GM21619 (cell line): ENCODE data around the gene SUMO2.
"Not testable (repeated sequence)": the region's sequence is repeated elsewhere in the genome, so short reads cannot be mapped to it uniquely, and the experiment has no call there.

Source experiments
- ATAC-seq: cut with Tn5 transposase; IDR thresholded peaks from one replicate; pipeline ENCODE4 v1.9.1; 2021; ENCODE audit not compliant: unreplicated experiment

The SUMO2 gene

DNA sequence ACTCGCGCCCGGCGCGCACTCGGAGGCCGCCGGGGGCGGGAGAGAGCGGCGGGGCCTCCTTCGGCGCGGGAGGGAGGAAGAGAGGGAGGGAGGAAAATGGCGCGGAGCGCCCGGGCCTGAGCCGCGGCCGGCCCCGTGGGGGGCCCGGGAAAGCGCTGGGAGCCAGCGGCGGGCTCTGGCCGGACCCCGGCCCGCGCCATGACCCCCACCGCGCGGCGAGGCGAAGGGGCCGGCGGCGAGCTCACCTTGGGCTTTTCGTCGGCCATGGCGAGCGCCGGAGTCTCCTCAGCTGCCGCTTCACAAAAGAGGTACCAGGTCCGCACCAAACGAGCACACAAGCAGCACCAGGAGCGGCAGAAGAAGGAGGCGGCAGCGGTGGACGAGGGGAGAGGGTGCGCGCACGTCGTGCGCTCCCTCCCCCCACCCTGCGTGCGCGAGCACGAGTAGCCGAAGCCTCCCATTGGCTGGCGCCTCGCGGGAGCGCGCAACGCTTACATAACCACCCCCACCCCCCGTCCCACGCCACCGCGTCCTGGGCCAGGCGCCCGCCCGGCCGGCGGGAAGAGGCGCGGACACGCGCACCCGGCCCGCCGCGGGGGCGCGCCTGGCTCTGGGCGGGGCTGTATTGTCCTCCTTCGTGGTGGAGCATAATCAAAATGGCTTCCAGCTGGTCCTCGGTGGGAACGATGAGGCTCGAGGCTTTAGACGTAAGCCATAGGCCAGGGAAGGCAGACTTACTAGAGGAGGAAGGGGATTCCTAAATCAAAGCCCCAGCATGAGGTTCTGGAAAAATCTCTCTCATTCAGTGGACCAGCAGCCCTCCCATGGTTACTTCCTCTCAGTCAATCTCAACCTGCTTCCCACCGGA, at the start of gene SUMO2:
SUMO2 (minus strand) TSS at position 391 of the 868 bp plus-strand sequence; CDS start at position 266, 125 bp downstream.
- peak; percentile 75 for ATAC-seq

DNA sequence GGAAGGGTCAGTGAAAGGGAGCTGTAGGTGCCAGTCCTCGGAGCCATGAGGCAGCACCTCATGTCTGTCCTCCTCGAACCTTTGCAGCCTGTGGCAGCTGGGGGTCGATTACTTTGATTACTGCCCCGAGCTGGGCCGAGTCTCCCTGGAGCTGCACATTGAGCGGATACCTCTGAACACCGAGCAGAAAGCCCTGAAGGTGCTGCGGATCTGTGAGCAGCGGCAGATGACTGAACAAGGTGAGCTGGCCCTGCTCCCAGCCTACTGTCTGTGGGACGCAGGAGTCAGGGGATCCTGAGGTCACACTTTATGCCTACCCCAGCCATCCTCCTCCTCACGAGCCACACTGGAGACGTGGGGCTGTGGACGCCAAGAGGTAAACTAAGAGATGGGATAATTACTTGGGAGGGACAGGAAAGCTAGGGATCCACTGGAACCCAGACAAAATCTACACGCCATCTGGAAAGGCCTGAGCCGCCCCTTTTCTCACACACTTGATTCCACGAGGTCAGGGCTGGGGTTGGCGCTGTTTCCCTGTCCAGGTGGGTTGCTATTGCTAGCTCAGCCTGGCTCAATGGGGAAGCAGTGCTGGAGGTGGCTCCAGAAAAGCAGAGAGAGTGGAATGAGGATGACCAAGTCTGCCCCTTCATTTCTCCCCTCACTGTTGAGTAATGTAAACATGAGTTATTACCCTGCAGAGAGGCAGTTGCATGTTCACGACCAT, 49.1 kb upstream of the SUMO2 start:
- ATAC-seq = no peak

GRCh38 chr17:75231071-75231470, 48.3 kb upstream of the SUMO2 start:
- ATAC-seq = no peak

DNA sequence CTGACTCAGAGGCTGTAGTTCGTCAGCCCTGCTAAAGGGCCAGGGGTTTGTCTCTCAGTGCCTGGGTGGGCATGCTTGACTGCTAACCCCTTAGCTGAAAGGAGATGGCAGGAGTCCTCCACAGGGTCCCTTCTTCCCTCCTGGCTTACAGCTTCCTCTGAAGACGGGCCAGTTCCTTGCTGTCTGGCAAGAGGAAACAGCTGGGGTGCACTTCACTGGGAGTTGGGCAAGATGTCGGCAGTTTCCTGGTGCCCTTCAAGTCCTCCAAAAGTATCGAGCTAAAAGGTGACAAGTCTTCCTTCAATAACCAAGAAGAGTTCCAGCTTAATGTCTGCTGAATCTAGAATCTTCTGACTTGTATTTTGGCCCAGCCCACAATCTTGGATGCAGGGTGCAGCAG, 46.1 kb upstream of the SUMO2 start:
- no peak for ATAC-seq

DNA sequence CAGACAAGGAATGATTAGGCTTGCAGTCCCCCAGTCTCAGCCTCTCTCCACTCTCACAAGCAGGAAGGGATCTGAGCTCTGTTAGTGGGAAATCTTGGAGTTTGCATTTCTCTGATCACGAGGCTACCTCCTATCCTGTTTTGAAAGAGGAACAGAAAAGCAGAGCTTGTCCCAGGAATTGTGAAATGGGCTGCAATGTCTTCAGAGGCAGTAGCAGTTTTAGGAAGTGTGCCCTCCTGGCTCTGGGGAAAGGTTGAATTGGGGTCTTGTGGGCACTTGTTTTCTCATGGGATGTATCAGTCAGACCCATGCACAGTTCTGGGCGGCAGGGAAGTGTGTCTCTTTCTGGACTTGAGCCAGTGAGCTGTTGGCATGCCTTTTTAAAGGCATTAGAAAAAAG, 45.5 kb upstream of the SUMO2 start:
- no peak for ATAC-seq

DNA sequence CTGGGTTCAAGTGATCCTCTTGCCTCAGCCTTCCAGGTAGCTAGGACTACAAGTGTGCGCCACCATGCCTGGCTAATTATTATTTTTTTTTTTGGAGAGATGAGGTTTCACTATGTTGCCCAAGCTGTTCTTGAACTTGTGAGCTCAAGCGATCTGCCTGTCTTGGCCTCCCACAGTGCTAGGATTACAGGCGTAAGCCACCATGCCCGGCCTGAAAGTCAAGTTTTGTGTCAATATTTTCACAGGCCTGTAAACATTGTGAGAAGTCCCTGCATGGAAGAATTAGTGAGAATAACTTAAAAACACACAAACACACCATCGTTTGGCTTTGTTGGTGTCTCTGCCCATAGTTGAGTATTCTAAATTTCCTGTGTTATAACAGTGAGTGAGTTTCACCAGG, 45.0 kb upstream of the SUMO2 start:
- no peak for ATAC-seq

DNA sequence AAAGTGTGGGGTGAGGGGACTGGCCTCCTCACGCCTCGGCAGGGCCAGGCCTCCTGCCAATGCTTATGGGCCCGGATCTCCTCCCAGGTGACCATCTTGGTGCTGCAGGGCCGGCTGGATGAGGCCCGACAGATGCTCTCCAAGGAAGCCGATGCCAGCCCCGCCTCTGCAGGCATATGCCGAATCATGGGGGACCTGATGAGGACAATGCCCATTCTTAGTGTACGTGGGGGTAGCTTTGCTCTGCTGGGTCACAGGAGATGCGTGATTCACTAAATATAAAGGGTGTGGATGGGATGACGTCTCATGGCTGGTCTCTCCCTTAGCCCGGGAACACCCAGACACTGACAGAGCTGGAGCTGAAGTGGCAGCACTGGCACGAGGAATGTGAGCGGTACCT, 42.3 kb upstream of the SUMO2 start:
- no peak for ATAC-seq

DNA sequence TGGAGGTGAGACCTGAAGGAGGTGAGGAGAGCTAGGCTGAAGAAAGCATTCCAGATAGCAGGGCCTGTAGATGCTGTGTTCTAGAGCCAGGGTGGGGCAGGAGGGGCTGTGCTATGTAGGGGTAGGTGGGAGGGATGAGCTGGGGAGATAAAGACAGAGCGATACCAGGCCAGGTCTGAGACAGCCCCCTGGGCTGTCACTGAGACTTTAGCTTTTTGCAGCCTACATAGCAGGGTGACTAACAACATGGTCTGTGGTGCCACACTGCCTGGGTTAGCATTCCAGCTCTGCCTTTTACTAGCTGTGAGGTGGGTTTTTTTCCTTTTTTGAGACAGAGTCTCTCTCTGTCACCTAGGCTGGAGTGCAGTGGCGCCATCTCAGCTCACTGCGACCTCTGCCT, 37.1 kb upstream of the SUMO2 start:
- ATAC-seq = no peak

DNA sequence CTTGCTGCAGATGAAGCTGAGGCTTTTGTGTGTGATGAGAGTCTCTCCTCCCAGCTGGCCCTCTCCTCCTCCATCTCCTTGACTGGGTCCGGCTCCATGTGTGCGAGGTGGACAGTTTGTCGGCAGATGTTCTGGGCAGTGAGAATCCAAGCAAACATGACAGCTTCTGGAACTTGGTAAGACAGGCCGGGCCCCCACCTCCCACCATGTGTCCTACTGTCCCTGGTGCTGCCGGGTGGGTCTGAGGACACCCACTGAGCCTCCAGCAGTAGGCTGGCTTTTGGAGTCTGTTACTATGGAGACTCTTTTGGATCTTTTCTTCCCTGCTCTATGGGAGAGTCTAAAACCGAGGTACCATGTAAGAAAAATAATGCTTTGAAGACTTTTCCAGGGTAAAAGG, 35.4 kb upstream of the SUMO2 start:
- ATAC-seq = no peak

GRCh38 chr17:75209061-75209460, 26.3 kb upstream of the SUMO2 start:
- ATAC-seq = no peak

DNA sequence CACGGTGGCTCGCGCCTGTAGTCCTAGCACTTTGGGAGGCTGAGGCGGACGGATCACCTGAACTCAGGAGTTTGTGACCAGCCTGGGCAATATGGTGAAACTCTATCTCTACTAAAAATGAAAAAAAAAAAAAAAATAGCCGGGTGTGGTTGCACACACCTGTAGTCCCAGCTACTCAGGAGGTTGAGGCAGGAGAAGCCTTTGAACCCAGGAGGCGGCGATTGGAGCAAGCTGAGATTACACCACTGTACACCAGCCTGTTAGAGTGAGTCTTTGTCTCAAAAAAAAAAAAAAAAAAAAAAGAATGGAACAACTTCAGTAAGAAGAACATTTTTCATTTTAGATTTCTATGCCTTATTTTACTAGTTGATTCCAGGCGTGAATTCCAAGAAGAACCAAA, 25.4 kb upstream of the SUMO2 start:
- no peak for ATAC-seq

DNA sequence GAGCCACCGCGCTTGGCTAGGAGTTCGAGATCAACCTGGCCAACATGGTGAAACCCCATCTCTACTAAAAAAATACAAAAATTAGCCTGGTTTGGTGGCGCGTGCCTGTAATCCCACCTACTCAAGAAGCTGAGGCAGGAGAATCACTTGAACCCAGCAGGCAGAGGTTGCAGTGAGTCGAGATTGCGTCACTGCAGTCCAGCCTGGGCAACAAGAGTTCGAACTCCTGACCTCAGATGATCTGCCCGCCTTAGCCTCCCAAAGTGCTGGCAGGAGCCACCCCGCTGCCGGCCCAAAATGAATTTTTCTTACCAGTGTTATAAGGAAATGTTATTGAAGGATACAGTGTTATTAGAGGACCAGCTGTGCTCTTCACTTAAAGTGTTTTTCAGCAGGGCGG, 25.0 kb upstream of the SUMO2 start:
- ATAC-seq = no peak

GRCh38 chr17:75207050-75207407, 24.3 kb upstream of the SUMO2 start:
- not testable (repeated sequence) for ATAC-seq

DNA sequence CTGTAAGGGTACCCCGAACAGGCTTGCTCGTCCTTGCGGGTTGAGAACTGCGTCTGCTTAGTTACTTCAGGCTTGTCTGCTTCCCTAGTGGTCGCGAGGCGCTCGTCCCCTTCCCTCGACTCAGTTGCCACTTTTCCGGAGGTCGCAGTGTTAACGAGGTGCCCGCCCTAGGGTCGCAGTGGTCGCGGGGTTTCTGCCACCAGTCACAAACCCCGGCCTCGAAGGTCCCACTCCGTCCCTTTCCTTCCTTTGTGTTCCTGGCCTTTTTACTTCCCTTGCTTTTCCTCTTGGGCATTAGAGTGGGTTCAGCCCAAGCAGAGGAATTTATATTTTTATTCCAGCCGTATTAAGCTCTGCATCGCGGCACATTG, 23.0 kb upstream of the SUMO2 start:
- peak; percentile 8 for ATAC-seq

DNA sequence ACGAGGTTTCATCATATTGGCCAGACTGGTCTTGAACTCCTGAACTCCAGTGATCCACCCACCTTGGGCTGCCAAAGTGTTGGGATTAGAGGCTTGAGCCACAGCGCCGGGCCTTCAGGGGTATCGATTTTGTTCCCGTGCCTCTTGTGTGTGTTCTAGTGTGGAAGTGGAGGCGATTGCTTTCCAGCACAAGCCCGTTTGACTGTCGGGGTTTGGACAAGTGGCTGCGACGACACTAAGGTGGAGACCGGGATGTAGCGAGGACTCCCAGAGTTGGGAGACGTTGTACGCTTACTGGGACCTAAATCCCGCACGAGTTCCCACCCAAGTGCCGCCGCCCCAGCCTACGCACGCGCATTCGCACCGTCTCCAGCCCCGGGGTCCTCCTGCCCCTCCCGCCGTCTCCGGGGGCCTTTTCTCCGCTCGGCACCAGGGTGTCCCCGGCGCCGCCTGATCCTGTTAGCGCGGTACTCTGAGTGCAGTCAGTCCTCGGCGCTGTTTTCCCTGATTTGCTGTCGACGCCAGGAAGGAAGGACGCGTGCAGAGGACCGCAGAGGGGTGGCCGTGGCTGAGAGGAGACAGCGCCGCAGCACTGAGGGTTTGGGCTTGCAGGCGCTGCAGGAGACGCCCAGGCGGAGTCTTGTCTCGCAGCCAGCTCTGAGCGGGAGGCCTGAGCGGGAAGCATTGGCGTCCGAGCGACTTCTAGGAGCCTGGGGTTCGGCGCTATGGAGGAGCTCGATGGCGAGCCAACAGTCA, 22.5 kb upstream of the SUMO2 start, which contains the start of gene NUP85:
NUP85 (plus strand) TSS at position 643 of the 756 bp plus-strand sequence; CDS start at position 726, 83 bp downstream.
- peak; percentile 65 for ATAC-seq

GRCh38 chr17:75199886-75200618, 17.3 kb upstream of the SUMO2 start:
- ATAC-seq = no peak

- ATAC-seq = no peak
These were observed 12.1 kb upstream of the SUMO2 start for GRCh38 chr17:75194879-75195278.

DNA sequence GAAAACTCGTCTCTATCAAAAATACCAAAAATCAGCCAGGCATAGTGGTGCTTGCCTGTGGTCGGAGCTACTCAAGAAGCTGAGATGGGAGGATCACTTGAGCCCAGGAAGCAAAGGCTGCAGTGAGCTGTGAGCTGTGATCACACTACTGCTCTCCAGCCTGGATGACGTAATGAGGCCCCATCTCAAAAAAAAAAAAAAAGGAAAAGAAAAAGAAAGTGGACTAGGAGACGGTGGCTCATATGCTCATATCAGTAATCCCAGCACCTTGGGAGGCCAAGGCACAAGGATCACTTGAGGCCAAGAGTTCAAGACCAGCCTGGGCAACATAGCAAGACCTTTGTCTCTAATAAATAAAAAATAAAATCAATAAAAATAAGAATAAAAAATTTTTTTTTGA, 8.8 kb upstream of the SUMO2 start:
- no peak for ATAC-seq

DNA sequence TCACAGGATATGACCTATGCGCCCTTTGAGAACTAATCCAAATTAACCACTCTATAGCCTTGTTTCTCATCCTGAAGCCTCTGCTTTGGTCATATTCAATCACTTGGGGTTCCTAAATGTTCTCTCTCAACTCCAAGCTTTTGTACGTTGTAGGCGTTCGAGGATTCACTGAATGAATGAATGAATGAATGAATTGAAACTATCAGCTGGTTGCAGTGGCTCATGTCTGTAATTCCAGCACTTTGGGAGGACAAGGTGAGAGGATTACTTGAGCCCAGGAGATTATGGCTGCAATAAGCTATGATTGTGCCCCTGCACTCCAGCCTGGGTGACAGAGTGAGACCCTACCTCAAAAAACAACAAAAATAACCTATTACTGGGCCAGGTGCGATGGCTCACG, 5.9 kb upstream of the SUMO2 start:
- no peak for ATAC-seq

DNA sequence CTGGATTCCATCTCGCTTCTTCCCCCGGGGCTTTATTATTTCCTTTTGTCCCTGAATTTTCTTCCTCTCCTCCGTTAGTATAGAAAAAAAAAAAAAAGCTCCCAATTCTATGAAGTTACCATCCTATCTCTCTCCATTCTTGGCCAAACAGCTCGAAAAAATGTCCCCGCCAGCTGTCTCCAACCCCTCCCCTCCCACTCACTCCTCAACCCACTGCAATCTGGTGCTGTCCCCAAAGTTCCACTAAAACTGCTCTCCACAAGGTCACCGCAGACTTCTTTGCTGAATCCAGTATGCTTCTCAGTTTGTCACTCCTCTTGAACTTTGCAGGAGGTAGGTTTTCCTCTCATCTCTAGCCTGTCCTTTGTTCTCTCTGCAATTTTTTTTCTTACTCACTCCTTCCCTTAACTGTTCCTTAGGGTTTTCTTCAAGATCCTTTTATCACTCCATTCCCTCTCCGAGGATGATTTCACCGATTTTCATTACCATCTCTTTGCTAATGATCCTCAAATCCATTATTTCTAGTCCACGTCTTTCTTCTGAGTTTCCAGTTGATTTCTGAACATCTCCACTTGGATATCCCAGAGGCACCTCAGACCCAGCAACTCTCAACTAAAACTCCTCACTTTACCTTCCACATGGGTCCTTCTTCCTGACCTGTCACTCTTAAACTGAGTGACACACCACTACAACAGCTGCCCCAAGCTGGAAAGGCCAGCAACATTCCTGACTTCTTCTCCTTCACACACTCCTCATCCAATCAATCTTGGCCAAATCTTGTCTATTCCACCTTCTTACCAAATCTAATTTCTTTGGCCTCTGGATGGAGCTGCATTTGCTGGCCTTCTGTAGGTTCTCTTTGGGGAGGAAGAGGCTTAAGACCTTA, 1.5 kb upstream of the SUMO2 start:
- no peak for ATAC-seq
